Measurements from ENCODE around the gene SEZ6. TPM values are rescaled to one million over a fixed set of nuclear protein-coding genes. Genes with fewer than 3 reads are reported as not detected.

The SEZ6 gene
- total and polyA plus RNA-seq, 4 donors: not detected

GRCh38 chr17:29045734-29046472 is 40.1 kb upstream of the SEZ6 start:
- Histone ChIP-seq H3K4me1 (ENCODE audit: control insufficient read depth in 1 of 2, insufficient read depth in 2 of 2, low read length in 2 of 2) (no peaks in the 10 kb centered on the region), H3K27ac (ENCODE audit: low read depth in 1 of 2, low read length in 2 of 2) (no peak overlapping the region), H3K9me3 (ENCODE audit: control insufficient read depth, low read length) (no peaks in the 10 kb centered on the region), H3K36me3 (ENCODE audit: control insufficient read depth in 1 of 2, insufficient read depth in 2 of 2, low read length in 1 of 2) (no peaks in the 10 kb centered on the region), H3K27me3 (ENCODE audit: control insufficient read depth in 1 of 2, insufficient read depth in 2 of 2, low read length in 1 of 2) (no peaks in the 10 kb centered on the region), H3K4me3 (ENCODE audit: low read length in 2 of 2) (no peak overlapping the region)
- WGBS, 2 donors: 78 to 84% methylated on average over 7 of the region's 7 CpGs
- DNase-seq (no peak), ATAC-seq (ENCODE audit: low FRiP score) (no peak)
- intact Hi-C loops (cut with DNase I): no loop called here

DNA sequence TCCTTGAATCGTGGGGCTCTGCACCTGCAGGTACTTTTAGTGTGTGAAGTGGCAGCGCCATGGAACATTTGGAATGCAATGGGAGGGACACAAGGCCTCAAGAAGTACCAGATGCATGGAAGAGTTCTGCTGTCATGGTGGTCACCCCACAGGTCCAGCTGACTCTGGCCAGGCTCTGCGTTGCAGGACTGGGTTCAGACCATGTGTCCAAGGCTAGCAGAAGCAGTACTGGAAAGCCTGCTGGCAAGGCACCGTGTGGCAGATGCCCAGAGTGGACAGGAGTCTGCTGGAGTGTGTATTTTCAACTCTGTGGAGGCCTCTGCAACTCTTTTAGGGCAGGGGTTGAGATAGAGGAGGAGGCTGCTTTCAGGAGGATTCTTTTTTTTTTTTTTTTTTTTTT is 39.2 kb upstream of the SEZ6 start:
- no peak overlapping the region for H3K4me3 ChIP-seq (ENCODE audit: low read length in 2 of 2)
- H3K27me3 ChIP-seq (ENCODE audit: control insufficient read depth in 1 of 2, insufficient read depth in 2 of 2, low read length in 1 of 2): no peaks in the 10 kb centered on the region
- H3K27ac ChIP-seq (ENCODE audit: low read depth in 1 of 2, low read length in 2 of 2): no peak overlapping the region
- no peak for ATAC-seq (ENCODE audit: low FRiP score)
- DNase-seq: no peak
- no peaks in the 10 kb centered on the region for H3K4me1 ChIP-seq (ENCODE audit: control insufficient read depth in 1 of 2, insufficient read depth in 2 of 2, low read length in 2 of 2)
- no peaks in the 10 kb centered on the region for H3K36me3 ChIP-seq (ENCODE audit: control insufficient read depth in 1 of 2, insufficient read depth in 2 of 2, low read length in 1 of 2)
- intact Hi-C loops (cut with DNase I): no loop called here
- no peaks in the 10 kb centered on the region for H3K9me3 ChIP-seq (ENCODE audit: control insufficient read depth, low read length)
- WGBS, 2 donors: 95% methylated on average over 4 of the region's 4 CpGs

DNA sequence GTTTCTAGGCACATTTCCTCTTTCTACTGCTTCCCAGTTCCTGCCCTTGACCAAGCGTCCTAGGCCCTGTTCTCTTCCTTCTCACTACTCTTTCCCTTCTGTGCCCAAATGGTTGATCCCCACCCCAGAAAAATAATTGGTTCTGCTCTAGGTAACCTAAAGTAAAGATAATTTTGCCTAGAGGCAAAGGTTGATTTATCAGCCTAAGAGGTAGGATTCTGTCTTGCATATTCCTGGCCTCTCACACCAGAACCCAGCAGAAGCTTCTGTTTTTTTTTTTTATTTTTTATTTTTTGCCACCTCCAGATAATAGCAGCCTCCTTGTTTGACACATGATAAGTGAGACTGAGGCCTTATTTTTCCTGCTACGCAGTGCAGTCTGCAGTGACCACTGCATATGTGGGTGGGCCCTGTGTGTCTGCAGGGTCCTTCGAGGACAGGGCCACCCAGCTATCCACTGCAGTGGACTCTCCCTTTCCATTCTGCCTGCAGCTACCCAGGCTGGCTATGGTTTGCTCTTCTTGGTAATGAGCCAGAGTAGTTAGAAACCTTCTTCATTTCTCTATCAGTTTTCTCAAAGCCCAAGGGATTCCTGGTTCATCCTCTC is 37.8 kb upstream of the SEZ6 start:
- no peaks in the 10 kb centered on the region for H3K27me3 ChIP-seq (ENCODE audit: control insufficient read depth in 1 of 2, insufficient read depth in 2 of 2, low read length in 1 of 2)
- H3K4me1 ChIP-seq (ENCODE audit: control insufficient read depth in 1 of 2, insufficient read depth in 2 of 2, low read length in 2 of 2): no peaks in the 10 kb centered on the region
- no peak overlapping the region for H3K27ac ChIP-seq (ENCODE audit: low read depth in 1 of 2, low read length in 2 of 2)
- no peaks in the 10 kb centered on the region for H3K36me3 ChIP-seq (ENCODE audit: control insufficient read depth in 1 of 2, insufficient read depth in 2 of 2, low read length in 1 of 2)
- H3K4me3 ChIP-seq (ENCODE audit: low read length in 2 of 2): no peak overlapping the region
- DNase-seq: no peak
- intact Hi-C loops (cut with DNase I): no loop called here
- 92% methylated on average over 3 of the region's 3 CpGs for WGBS, 2 donors
- no peaks in the 10 kb centered on the region for H3K9me3 ChIP-seq (ENCODE audit: control insufficient read depth, low read length)
- ATAC-seq (ENCODE audit: low FRiP score): no peak

DNA sequence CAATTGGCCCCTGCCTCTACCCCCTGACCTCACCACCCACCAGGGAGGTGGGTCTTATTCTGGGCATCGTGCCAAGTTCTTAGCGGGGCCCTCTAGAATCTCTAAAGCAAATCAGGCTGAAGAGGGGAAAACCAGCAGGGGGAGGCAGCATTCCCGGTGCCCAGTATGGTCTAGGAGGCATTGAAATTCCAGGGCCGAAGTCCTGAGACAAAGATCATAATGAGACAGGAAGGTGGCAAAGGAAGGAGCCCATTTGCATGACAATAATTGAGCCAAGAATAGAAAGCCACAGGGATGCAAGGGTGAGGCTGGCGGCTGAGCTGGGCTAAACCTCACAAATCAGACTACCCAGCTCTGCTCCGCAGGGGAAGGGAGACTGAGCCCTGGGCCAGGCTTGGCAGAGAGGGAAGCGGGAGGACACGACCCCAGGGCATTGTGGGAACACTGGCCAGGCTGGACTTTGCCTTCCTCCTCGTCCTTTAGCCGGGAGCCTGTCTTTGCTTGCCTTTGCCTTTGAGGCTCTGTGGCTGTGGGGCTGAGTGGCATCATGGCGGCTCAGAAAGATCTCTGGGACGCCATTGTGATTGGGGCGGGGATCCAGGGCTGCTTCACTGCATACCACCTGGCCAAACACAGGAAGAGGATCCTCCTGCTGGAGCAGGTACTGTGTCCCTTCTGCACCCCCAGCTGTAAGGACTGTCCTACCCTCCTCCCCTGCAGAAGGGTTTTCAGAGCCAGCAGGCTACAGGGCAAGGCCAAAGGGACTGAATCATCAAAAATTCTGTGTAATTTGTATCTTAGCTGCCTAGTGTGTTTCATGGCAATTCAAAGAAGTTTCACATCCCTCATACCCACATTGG is 37.1 kb upstream of the SEZ6 start, which contains the start of gene PIPOX:
Gene PIPOX, plus strand, starts transcription at position 463 of the 860 bp plus-strand sequence. Its CDS starts 85 bp downstream, at position 548.
- Histone ChIP-seq H3K27me3 (ENCODE audit: control insufficient read depth in 1 of 2, insufficient read depth in 2 of 2, low read length in 1 of 2) (peaks cover 0 to 4% of the 10 kb centered on the region in 2 donors), H3K27ac (ENCODE audit: low read depth in 1 of 2, low read length in 2 of 2) (no peak within 1 kb of the TSS), H3K9me3 (ENCODE audit: control insufficient read depth, low read length) (no peaks in the 10 kb centered on the region), H3K36me3 (ENCODE audit: control insufficient read depth in 1 of 2, insufficient read depth in 2 of 2, low read length in 1 of 2) (no peaks in the 10 kb centered on the region), H3K4me1 (ENCODE audit: control insufficient read depth in 1 of 2, insufficient read depth in 2 of 2, low read length in 2 of 2) (no peaks in the 10 kb centered on the region), H3K4me3 (ENCODE audit: low read length in 2 of 2) (no peak within 1 kb of the TSS)
- intact Hi-C loops (cut with DNase I): no loop called here
- ATAC-seq (ENCODE audit: low FRiP score) (peak; percentile 57), DNase-seq (peak in 1 of 2 donors; percentile 65)
- 42 to 46% methylated on average over 13 of the region's 13 CpGs for WGBS, 2 donors

GRCh38 chr17:29042026-29042678 is 36.3 kb upstream of the SEZ6 start:
- H3K27me3 ChIP-seq (ENCODE audit: control insufficient read depth in 1 of 2, insufficient read depth in 2 of 2, low read length in 1 of 2): peaks cover 0 to 4% of the 10 kb centered on the region in 2 donors
- H3K4me1 ChIP-seq (ENCODE audit: control insufficient read depth in 1 of 2, insufficient read depth in 2 of 2, low read length in 2 of 2): no peaks in the 10 kb centered on the region
- no peaks in the 10 kb centered on the region for H3K9me3 ChIP-seq (ENCODE audit: control insufficient read depth, low read length)
- 77 to 84% methylated on average over 11 of the region's 11 CpGs for WGBS, 2 donors
- ATAC-seq (ENCODE audit: low FRiP score): no peak
- no peaks in the 10 kb centered on the region for H3K36me3 ChIP-seq (ENCODE audit: control insufficient read depth in 1 of 2, insufficient read depth in 2 of 2, low read length in 1 of 2)
- no peak for DNase-seq
- H3K4me3 ChIP-seq (ENCODE audit: low read length in 2 of 2): no peak overlapping the region
- intact Hi-C loops (cut with DNase I): no loop called here
- H3K27ac ChIP-seq (ENCODE audit: low read depth in 1 of 2, low read length in 2 of 2): no peak overlapping the region

DNA sequence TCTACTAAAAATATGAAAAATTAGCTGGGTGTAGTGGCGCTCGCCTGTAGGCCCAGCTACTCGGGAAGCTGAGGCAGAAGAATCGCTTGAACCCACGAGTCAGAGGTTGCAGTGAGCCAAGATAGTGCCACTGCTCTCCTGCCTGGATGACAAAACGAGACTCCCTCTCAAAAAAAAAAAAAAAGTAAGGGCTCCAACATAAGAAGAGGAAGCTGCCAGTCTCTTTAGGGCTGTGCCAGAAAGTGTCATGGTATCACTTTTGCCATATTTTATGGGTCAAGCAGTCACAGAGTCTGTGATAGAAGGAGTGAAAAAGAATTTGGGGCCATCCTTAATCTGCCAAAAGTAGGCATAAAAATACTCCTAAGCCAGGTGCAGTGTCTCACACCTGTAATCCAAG is 35.7 kb upstream of the SEZ6 start:
- DNase-seq (no peak), ATAC-seq (ENCODE audit: low FRiP score) (no peak)
- WGBS, 2 donors: 87 to 90% methylated on average over 6 of the region's 6 CpGs
- H3K9me3 ChIP-seq (ENCODE audit: control insufficient read depth, low read length): no peaks in the 10 kb centered on the region
- no peak overlapping the region for H3K4me3 ChIP-seq (ENCODE audit: low read length in 2 of 2)
- no peak overlapping the region for H3K27ac ChIP-seq (ENCODE audit: low read depth in 1 of 2, low read length in 2 of 2)
- H3K4me1 ChIP-seq (ENCODE audit: control insufficient read depth in 1 of 2, insufficient read depth in 2 of 2, low read length in 2 of 2): no peaks in the 10 kb centered on the region
- H3K36me3 ChIP-seq (ENCODE audit: control insufficient read depth in 1 of 2, insufficient read depth in 2 of 2, low read length in 1 of 2): no peaks in the 10 kb centered on the region
- H3K27me3 ChIP-seq (ENCODE audit: control insufficient read depth in 1 of 2, insufficient read depth in 2 of 2, low read length in 1 of 2): peaks cover 0 to 4% of the 10 kb centered on the region in 2 donors
- intact Hi-C loops (cut with DNase I): no loop called here

DNA sequence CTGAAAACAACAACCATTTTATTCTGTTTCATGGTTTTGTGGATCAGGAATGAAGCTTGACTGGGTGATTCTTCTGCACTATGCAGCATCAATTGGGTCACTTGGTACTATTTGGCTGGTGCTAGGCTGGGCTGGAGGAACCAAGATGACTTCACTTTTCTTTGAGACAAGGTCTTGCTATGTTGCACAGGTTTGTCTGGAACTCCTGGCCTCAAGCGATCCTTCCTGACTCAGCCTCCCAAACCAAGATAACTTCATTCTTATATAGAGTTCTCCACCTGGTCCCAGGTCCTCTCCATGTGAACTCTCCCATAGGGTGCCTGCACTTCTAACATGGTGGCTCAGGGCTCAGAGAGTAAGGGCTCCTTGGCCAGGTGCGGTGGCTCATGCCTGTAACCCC is 35.3 kb upstream of the SEZ6 start:
- H3K4me3 ChIP-seq (ENCODE audit: low read length in 2 of 2): no peak overlapping the region
- no peaks in the 10 kb centered on the region for H3K4me1 ChIP-seq (ENCODE audit: control insufficient read depth in 1 of 2, insufficient read depth in 2 of 2, low read length in 2 of 2)
- WGBS, 2 donors: 97 to 98% methylated on average over 2 of the region's 2 CpGs
- no peaks in the 10 kb centered on the region for H3K36me3 ChIP-seq (ENCODE audit: control insufficient read depth in 1 of 2, insufficient read depth in 2 of 2, low read length in 1 of 2)
- no peaks in the 10 kb centered on the region for H3K9me3 ChIP-seq (ENCODE audit: control insufficient read depth, low read length)
- ATAC-seq (ENCODE audit: low FRiP score) (no peak), DNase-seq (no peak)
- no peak overlapping the region for H3K27ac ChIP-seq (ENCODE audit: low read depth in 1 of 2, low read length in 2 of 2)
- H3K27me3 ChIP-seq (ENCODE audit: control insufficient read depth in 1 of 2, insufficient read depth in 2 of 2, low read length in 1 of 2): peaks cover 0 to 4% of the 10 kb centered on the region in 2 donors
- intact Hi-C loops (cut with DNase I): no loop called here

DNA sequence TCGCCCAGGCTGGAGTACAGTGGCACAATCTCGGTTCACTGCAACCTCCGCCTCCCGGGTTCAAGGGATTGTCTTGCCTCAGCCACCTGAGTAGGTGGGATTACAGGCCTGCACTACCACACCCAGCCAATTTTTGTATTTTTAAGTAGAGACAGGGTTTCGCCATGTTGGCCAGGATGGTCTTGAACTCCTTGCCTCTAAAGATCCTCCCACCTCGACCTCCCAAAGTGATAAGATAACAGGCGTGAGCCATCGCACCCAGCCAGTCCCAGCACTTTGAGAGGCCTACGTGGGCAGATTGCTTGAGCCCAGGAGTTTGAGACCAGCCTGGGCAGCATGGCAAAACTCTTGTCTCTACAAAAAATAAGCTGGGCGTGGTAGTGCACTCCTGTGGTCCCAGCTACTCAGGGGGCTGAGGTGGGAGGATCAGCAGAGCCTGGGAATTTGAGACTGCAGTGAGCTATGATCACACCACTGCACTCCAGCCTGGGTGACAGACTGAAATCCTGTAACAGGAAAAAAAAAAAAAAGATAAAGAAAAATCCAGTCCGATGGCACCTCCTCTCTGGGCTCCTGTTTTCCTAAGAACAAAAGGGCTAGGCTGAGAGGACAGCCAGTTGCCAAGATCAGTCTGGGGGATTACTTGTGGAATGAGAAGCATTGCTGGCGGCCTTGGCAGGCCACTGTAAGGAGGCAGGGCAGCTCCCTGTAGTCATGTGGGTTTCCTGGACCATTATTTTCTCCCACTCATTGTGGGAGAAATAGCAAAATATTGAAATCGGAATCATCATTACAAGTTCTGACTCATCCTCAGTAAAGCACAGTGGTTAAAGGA is 34.1 kb upstream of the SEZ6 start:
- 82% methylated on average over 13 of the region's 13 CpGs for WGBS, 2 donors
- intact Hi-C loops (cut with DNase I): no loop called here

More for the DNA sequence above, 34.1 kb upstream of the SEZ6 start:
- Histone ChIP-seq H3K4me1 (ENCODE audit: control insufficient read depth in 1 of 2, insufficient read depth in 2 of 2, low read length in 2 of 2) (no peaks in the 10 kb centered on the region), H3K9me3 (ENCODE audit: control insufficient read depth, low read length) (peaks cover 4% of the 10 kb centered on the region), H3K27me3 (ENCODE audit: control insufficient read depth in 1 of 2, insufficient read depth in 2 of 2, low read length in 1 of 2) (peaks cover 0 to 4% of the 10 kb centered on the region in 2 donors), H3K4me3 (ENCODE audit: low read length in 2 of 2) (no peak overlapping the region), H3K27ac (ENCODE audit: low read depth in 1 of 2, low read length in 2 of 2) (no peak overlapping the region), H3K36me3 (ENCODE audit: control insufficient read depth in 1 of 2, insufficient read depth in 2 of 2, low read length in 1 of 2) (no peaks in the 10 kb centered on the region)
- no peak for ATAC-seq (ENCODE audit: low FRiP score)
- DNase-seq: no peak
